Fibroblast of the aortic adventitia (primary cell): ENCODE measurements around the gene FBXO8. TPM values are rescaled to one million over a fixed set of nuclear protein-coding genes. Genes with fewer than 3 reads are reported as not detected.

Experiments
- DNase-seq: peaks from one replicate; pipeline ENCODE4 v3.0.0-alpha.2; 2010; ENCODE audit warnings: low read depth
- H3K4me3 ChIP-seq: 2 replicates; pipeline ENCODE4 v1.5.1; 2011; ENCODE audit warnings: low read depth, mild to moderate bottlenecking, control low read depth, low read length, moderate library complexity
- CTCF ChIP-seq: IDR thresholded peaks from 2 replicates; pipeline ENCODE4 v1.5.1; 2011; ENCODE audit warnings: mild to moderate bottlenecking, low read length, control low read depth, inconsistent platforms; ENCODE audit not compliant: insufficient read depth
- total RNA-seq: library from RNA; depleted of rRNA; stranded (reverse); fragments of >200 nt; gene quantifications from 2 replicates; pipeline ENCODE4 v1.2.3, GENCODE V29; 2012; ENCODE audit warnings: low replicate concordance

The FBXO8 gene
- total RNA-seq, 1 donor, result 39.1 TPM

GRCh38 chr4:174255374-174255773, 28.1 kb downstream of the FBXO8 start:
- DNase-seq, result no peak
- no peak for TF ChIP-seq CTCF
- H3K4me3 ChIP-seq, result no peak overlapping the region

GRCh38 chr4:174254613-174255012, 28.9 kb downstream of the FBXO8 start:
- DNase-seq, result no peak
- H3K4me3 ChIP-seq, result no peak overlapping the region
- no peak for TF ChIP-seq CTCF

- no peak for DNase-seq
- TF ChIP-seq CTCF, result no peak
Measured at GRCh38 chr4:174252412-174252811, 31.1 kb downstream of the FBXO8 start.

GRCh38 chr4:174248407-174248806, 35.1 kb downstream of the FBXO8 start:
- H3K4me3 ChIP-seq, result no peak overlapping the region
- TF ChIP-seq CTCF, result no peak
- DNase-seq, result no peak

More at GRCh38 chr4:174252412-174252811, 31.1 kb downstream of the FBXO8 start:
- no peak overlapping the region for H3K4me3 ChIP-seq

GRCh38 chr4:174245714-174246113, 37.8 kb downstream of the FBXO8 start:
- TF ChIP-seq CTCF, result no peak
- no peak for DNase-seq
- H3K4me3 ChIP-seq, result no peak overlapping the region

GRCh38 chr4:174244441-174244840, 39.0 kb downstream of the FBXO8 start:
- DNase-seq, result no peak
- TF ChIP-seq CTCF, result no peak
- H3K4me3 ChIP-seq, result no peak overlapping the region

- no peak for DNase-seq
- TF ChIP-seq CTCF, result no peak
- no peak overlapping the region for H3K4me3 ChIP-seq
Measured at GRCh38 chr4:174241162-174241561, 42.3 kb downstream of the FBXO8 start.
